Subcutaneous adipose tissue (tissue), 4 donors: Measurements from ENCODE around the gene DNASE1L1. TPM values are rescaled to one million over a fixed set of nuclear protein-coding genes. Genes with fewer than 3 reads are reported as not detected.

Experiments
- CTCF ChIP-seq: fragments of 450-650 bp; IDR thresholded peaks from one replicate; pipeline ENCODE4 v1.5.1; 2016; ENCODE audit warnings: low read depth, mild to moderate bottlenecking, control low read depth, antibody characterized with exemption, moderate library complexity
- total RNA-seq, 4 donors: library from RNA; depleted of rRNA; stranded (reverse); fragments of >200 nt; gene quantifications; one replicate each; pipeline ENCODE4 v1.1.0, GENCODE V29; 2016

DNASE1L1 gene
- total RNA-seq, 4 donors from 2014 or later = 22.2 to 42.8 (median 38.0) TPM

- TF ChIP-seq CTCF = no peak
Observed at GRCh38 chrX:154446430-154446829, 37.4 kb upstream of the DNASE1L1 start.

- TF ChIP-seq CTCF = no peak
Observed at GRCh38 chrX:154445776-154446175, 36.7 kb upstream of the DNASE1L1 start.

- TF ChIP-seq CTCF = no peak
Observed at GRCh38 chrX:154444755-154445246, 35.7 kb upstream of the DNASE1L1 start.

GRCh38 chrX:154443992-154444754, 35.1 kb upstream of the DNASE1L1 start, which contains the start of gene FAM50A:
Gene FAM50A, plus strand, starts transcription at chrX:154444141. Its CDS starts 95 bp downstream, at chrX:154444236.
- TF ChIP-seq CTCF = no peak

- TF ChIP-seq CTCF = no peak
Observed at GRCh38 chrX:154443479-154443910, 34.4 kb upstream of the DNASE1L1 start.

- no peak for TF ChIP-seq CTCF
Observed at GRCh38 chrX:154441984-154442707, 33.1 kb upstream of the DNASE1L1 start.

- no peak for TF ChIP-seq CTCF
Observed at GRCh38 chrX:154441564-154441963, 32.5 kb upstream of the DNASE1L1 start.
